GM23338 (cell line): Measurements from ENCODE around the gene GNB3.

ENCODE experiments used
- EZH2 ChIP-seq: fragments of 200-600 bp; sonication (generic); IDR thresholded peaks from one replicate; pipeline ENCODE4 v1.8.0; 2017; ENCODE audit warnings: antibody characterized with exemption, mild to moderate bottlenecking, low read depth; ENCODE audit not compliant: unreplicated experiment
- EZH2phosphoT487 ChIP-seq: fragments of 200-600 bp; sonication (generic); IDR thresholded peaks from one replicate; pipeline ENCODE4 v1.8.1; 2018; ENCODE audit warnings: antibody characterized with exemption; ENCODE audit not compliant: unreplicated experiment
- JUNB ChIP-seq: IDR thresholded peaks from one replicate; pipeline ENCODE4 v1.6.1; 2016; ENCODE audit warnings: antibody characterized with exemption; ENCODE audit not compliant: unreplicated experiment
- POLR2AphosphoS5 ChIP-seq: IDR thresholded peaks from 2 replicates; pipeline ENCODE4 v1.6.1; 2016; ENCODE audit warnings: antibody characterized with exemption, low read depth
- ZNF114 ChIP-seq: fragments of 250-450 bp; sonication (Bioruptor Pico); IDR thresholded peaks from 2 replicates; pipeline ENCODE4 v1.5.0; 2020; ENCODE audit warnings: mild to moderate bottlenecking, moderate library complexity
- TF ChIP-seq, protein P1 (sequence below), 2 experiments: fragments of 200-600 bp in 1 of 2; sonication (generic) in 1 of 2; conservative IDR thresholded peaks; 2 replicates each; pipeline versions ENCODE4 v1.5.1 to v1.6.1; 2016 to 2017; ENCODE audit warnings: antibody characterized with exemption in 2 of 2, low read depth in 2 of 2, mild to moderate bottlenecking in 2 of 2, moderate library complexity in 1 of 2

DNA sequence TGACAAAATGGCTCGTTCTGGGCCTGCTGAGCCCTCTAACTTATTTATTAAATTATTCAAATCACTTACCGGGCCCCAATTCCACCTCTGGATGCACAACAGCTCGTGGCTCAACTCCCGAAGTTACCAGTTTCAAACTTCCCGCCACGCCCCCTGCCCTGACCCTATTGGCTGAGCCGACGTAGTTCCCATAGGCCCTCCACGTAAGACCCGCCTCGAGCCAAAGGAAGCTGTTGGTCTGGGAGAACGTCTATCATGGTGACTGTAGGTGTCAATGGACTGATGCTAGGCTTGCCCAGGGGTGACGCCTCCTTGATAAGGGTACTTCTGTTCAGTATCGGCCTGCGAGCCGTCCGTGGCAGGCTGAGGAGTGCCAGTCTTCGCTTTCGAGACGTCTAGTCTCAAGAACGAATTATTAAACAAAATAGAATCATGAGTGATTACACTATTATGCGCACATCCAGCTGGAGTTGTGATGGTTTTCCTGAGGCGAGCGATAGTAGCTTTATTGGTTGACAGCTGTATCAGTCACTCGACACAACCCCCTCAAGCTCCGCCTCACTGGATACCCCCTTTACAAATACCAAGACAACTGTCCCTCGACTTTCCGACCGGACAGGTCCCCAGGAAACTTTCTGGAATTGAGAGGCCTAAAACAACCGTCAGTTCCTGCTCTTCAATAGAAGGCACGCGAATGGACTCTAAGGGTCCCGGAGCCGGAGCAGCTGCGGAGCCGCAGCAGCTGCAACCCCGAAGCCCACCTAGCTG lies 10.6 kb downstream of the GNB3 start, which contains the start of gene CDCA3:
- TF ChIP-seq, protein P1, sequence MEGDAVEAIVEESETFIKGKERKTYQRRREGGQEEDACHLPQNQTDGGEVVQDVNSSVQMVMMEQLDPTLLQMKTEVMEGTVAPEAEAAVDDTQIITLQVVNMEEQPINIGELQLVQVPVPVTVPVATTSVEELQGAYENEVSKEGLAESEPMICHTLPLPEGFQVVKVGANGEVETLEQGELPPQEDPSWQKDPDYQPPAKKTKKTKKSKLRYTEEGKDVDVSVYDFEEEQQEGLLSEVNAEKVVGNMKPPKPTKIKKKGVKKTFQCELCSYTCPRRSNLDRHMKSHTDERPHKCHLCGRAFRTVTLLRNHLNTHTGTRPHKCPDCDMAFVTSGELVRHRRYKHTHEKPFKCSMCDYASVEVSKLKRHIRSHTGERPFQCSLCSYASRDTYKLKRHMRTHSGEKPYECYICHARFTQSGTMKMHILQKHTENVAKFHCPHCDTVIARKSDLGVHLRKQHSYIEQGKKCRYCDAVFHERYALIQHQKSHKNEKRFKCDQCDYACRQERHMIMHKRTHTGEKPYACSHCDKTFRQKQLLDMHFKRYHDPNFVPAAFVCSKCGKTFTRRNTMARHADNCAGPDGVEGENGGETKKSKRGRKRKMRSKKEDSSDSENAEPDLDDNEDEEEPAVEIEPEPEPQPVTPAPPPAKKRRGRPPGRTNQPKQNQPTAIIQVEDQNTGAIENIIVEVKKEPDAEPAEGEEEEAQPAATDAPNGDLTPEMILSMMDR (conservative IDR thresholded peaks at IDR 0.05; ENCODE audit: low read depth in 2 of 2), result no peak
- TF ChIP-seq JUNB (no peak), EZH2phosphoT487 (no peak), EZH2 (no peak), POLR2AphosphoS5 (peak; percentile 69), ZNF114 (CRISPR knock-in tag) (no peak)
